NOMO-1 treated with dmso at 0.1 percent for 144 hours (cell line): ENCODE data around the gene BCKDHA.
"Not testable (repeated sequence)": the region's sequence is repeated elsewhere in the genome, so short reads cannot be mapped to it uniquely, and the experiment has no call there.

Source experiments
- DNase-seq: peaks from one replicate; lab custom pipeline; 2025; ENCODE audit not compliant: unreplicated experiment; lab: John Stamatoyannopoulos, UW

BCKDHA gene

GRCh38 chr19:41424335-41425173, 26.9 kb downstream of the BCKDHA start:
- peak; percentile 15 for DNase-seq

- no peak for DNase-seq
Measured at GRCh38 chr19:41425174-41426115, 27.8 kb downstream of the BCKDHA start.

GRCh38 chr19:41426116-41426841, 28.7 kb downstream of the BCKDHA start:
- no peak for DNase-seq

- peak; percentile 88 for DNase-seq
Measured at GRCh38 chr19:41426952-41427646, 29.5 kb downstream of the BCKDHA start, which contains the start of gene B3GNT8. Gene B3GNT8, minus strand, starts transcription at chr19:41427374. Its CDS starts 596 bp downstream, at chr19:41426778.

GRCh38 chr19:41427647-41428480, 30.2 kb downstream of the BCKDHA start:
- DNase-seq = no peak

- DNase-seq = no peak
Measured at GRCh38 chr19:41428481-41428859, 30.9 kb downstream of the BCKDHA start.

GRCh38 chr19:41430922-41431321, 33.3 kb downstream of the BCKDHA start:
- DNase-seq = no peak

- DNase-seq = peak; percentile 53
Measured at GRCh38 chr19:41431426-41432386, 34.1 kb downstream of the BCKDHA start.

- no peak for DNase-seq
Measured at GRCh38 chr19:41433171-41433570, 35.6 kb downstream of the BCKDHA start.

GRCh38 chr19:41434450-41434849, 36.8 kb downstream of the BCKDHA start:
- DNase-seq = no peak

- not testable (repeated sequence) for DNase-seq
Measured at GRCh38 chr19:41435376-41435775, 37.8 kb downstream of the BCKDHA start.

GRCh38 chr19:41435936-41436673, 38.5 kb downstream of the BCKDHA start:
- DNase-seq = no peak

- no peak for DNase-seq
Measured at GRCh38 chr19:41436674-41436951, 39.0 kb downstream of the BCKDHA start.

GRCh38 chr19:41437944-41438574, 40.4 kb downstream of the BCKDHA start:
- no peak for DNase-seq

GRCh38 chr19:41439441-41440222, 42.0 kb downstream of the BCKDHA start, which contains the start of gene DMAC2:
Gene DMAC2, minus strand, starts transcription at chr19:41439912. Its CDS starts 13 bp downstream, at chr19:41439899.
- peak; percentile 96 for DNase-seq

- DNase-seq = no peak
Measured at GRCh38 chr19:41441321-41441945, 43.8 kb downstream of the BCKDHA start.
